ENCODE data around the gene TUG1.

DNA sequence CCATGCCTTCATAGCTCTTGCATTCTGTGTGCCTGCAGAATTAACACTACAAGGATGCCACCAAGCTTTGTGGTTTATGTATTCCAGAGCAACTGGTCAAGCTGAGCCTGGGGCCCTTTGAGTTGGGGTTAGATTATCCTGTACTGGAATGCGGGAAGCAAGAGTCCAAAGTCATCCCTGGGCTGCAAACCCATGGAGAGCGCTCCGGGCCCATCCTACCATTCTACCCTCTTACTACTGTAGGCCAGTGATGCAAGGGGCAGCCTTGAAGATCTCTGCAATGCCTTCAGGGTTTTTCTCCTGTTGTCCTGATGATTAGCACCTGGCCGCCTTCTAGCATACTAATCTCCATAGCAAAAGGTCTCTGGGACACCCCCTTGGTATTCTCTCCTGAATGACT, 51.3 kb downstream of the TUG1 start:
- TF ChIP-seq, protein P1, sequence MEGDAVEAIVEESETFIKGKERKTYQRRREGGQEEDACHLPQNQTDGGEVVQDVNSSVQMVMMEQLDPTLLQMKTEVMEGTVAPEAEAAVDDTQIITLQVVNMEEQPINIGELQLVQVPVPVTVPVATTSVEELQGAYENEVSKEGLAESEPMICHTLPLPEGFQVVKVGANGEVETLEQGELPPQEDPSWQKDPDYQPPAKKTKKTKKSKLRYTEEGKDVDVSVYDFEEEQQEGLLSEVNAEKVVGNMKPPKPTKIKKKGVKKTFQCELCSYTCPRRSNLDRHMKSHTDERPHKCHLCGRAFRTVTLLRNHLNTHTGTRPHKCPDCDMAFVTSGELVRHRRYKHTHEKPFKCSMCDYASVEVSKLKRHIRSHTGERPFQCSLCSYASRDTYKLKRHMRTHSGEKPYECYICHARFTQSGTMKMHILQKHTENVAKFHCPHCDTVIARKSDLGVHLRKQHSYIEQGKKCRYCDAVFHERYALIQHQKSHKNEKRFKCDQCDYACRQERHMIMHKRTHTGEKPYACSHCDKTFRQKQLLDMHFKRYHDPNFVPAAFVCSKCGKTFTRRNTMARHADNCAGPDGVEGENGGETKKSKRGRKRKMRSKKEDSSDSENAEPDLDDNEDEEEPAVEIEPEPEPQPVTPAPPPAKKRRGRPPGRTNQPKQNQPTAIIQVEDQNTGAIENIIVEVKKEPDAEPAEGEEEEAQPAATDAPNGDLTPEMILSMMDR (IDR thresholded peaks at IDR 0.05): no peak
- TF ChIP-seq POLR2A (IDR thresholded peaks at IDR 0.05): no peak

Data from heart left ventricle (tissue), 13 donors.